Lower leg skin (tissue), 4 donors: ENCODE results near the gene CYP3A7. TPM values are rescaled to one million over a fixed set of nuclear protein-coding genes. Genes with fewer than 3 reads are reported as not detected.
"Not testable (repeated sequence)": the region's sequence is repeated elsewhere in the genome, so short reads cannot be mapped to it uniquely, and the experiment has no call there.

Experiments used
- DNase-seq, 2 donors: peaks; one replicate each; pipeline ENCODE4 v3.0.0-alpha.2; 2019; ENCODE audit warnings: low spot score in 2 of 2
- H3K4me3 ChIP-seq: fragments of 200-600 bp; sonication (generic); 2 replicates; pipeline ENCODE4 v1.5.1; 2017; ENCODE audit warnings: mild to moderate bottlenecking, low read depth; ENCODE audit not compliant: poor library complexity, severe bottlenecking
- CTCF ChIP-seq, 3 donors: fragments of 450-650 bp; IDR thresholded peaks; one replicate each; pipeline ENCODE4 v1.5.1; 2016; ENCODE audit warnings: antibody characterized with exemption in 3 of 3, mild to moderate bottlenecking in 3 of 3, moderate library complexity in 2 of 3
- POLR2A ChIP-seq, 2 donors: fragments of 450-650 bp; IDR thresholded peaks; one replicate each; pipeline ENCODE4 v1.6.1; 2016 to 2017; ENCODE audit warnings: antibody characterized with exemption in 2 of 2, mild to moderate bottlenecking in 1 of 2, moderate library complexity in 1 of 2
- WGBS, 2 donors: methylation state at CpG; one replicate each; pipeline ENCODE4 v1.1.5; 2018; 5-methylcytosine and 5-hydroxymethylcytosine counted together
- intact Hi-C: fragments of 100-400 bp; cut with DNase I; formaldehyde crosslinking; loops from one replicate; pipeline ENCODE4 v1.15.0; 2023; ENCODE audit warnings: low total_unique reads
- total RNA-seq, 4 donors: library from RNA; depleted of rRNA; stranded (reverse); fragments of >200 nt; gene quantifications; one replicate each; pipeline ENCODE4 v1.1.0, GENCODE V29; 2016

Gene CYP3A7
- total RNA-seq, 4 donors from 2014 or later, result 0.30 to 0.65 TPM; not detected in 2

GRCh38 chr7:99665312-99666012 lies 69.5 kb downstream of the CYP3A7 start:
- TF ChIP-seq CTCF (IDR thresholded peaks at IDR 0.05) (no peak), POLR2A (IDR thresholded peaks at IDR 0.05) (no peak)
- intact Hi-C loops, result no loop called here
- H3K4me3 ChIP-seq, result no peak overlapping the region
- 98 to 99% methylated on average over 3 of the region's 3 CpGs for whole genome bisulfite sequencing, 2 donors
- no peak for DNase-seq

GRCh38 chr7:99657879-99658278 lies 77.1 kb downstream of the CYP3A7 start:
- DNase-seq, H3K4me3 ChIP-seq, intact Hi-C loops: not testable (repeated sequence)
- WGBS, 2 donors, result 86 to 93% methylated on average over 5 of the region's 5 CpGs

Other genes with a start within 250 kb of the CYP3A7 start
- gene ZNF394, start 234.9 kb downstream of the CYP3A7 start, total RNA-seq, result 10 to 100 TPM; 26.2 to 55.0 (median 40.5) TPM
- 1 to 10 TPM; 3.9 to 6.7 (median 5.7) TPM for gene ZKSCAN5, start 230.5 kb downstream of the CYP3A7 start, total RNA-seq
- gene FAM200A, start 183.1 kb downstream of the CYP3A7 start, total RNA-seq, result 1 to 10 TPM; 4.3 to 8.8 (median 6.5) TPM
- 100 to 1,000 TPM; 102 to 261 (median 114) TPM for gene ZNF655, start 176.6 kb downstream of the CYP3A7 start, total RNA-seq
- gene TMEM225B, start 136.9 kb downstream of the CYP3A7 start, total RNA-seq, result 1 to 10 TPM; 1.7 to 4.6 (median 2.6) TPM
- 10 to 100 TPM; 19.4 to 38.0 (median 23.7) TPM for gene ZSCAN25, start 118.2 kb downstream of the CYP3A7 start, total RNA-seq
- 100 to 1,000 TPM in 2 of 4 donors, 10 to 100 TPM in 2; 36.9 to 195 (median 79.4) TPM for gene CYP3A5, start 55.2 kb downstream of the CYP3A7 start, total RNA-seq
- 1 to 10 TPM; 2.7 to 5.2 (median 4.3) TPM for gene CYP3A4, start 49.0 kb upstream of the CYP3A7 start, total RNA-seq
- not detected for gene CYP3A43, start 92.8 kb upstream of the CYP3A7 start, total RNA-seq
- under 1 TPM in 1 of 4 donors, not detected in 3; 0.32 TPM for gene OR2AE1, start 141.8 kb upstream of the CYP3A7 start, total RNA-seq
- gene TRIM4, start 184.3 kb upstream of the CYP3A7 start, total RNA-seq, result 10 to 100 TPM; 48.4 to 60.0 (median 57.9) TPM
- gene GJC3, start 194.4 kb upstream of the CYP3A7 start, total RNA-seq, result 1 to 10 TPM in 3 of 4 donors, under 1 TPM in 1; 0.25 to 3.4 (median 1.5) TPM
- 1,000 to 10,000 TPM in 2 of 4 donors, 100 to 1,000 TPM in 2; 519 to 1,357 (median 824) TPM for gene AZGP1, start 240.8 kb upstream of the CYP3A7 start, total RNA-seq